Caco-2 (cell line): ENCODE data around the gene CEACAM20. TPM values are rescaled to one million over a fixed set of nuclear protein-coding genes. Genes with fewer than 3 reads are reported as not detected.

Experiments used
- BruUV-seq: library from RNA; stranded (reverse); fragments of 400-500 nt; replicated peaks from 2 replicates; lab custom pipeline; 2021; lab: Mats Ljungman, UMichigan
- CTCF ChIA-PET: fragments of 300-600 bp; sonication (Branson Sonifier 250); formaldehyde crosslinking; loops from one replicate; lab custom pipeline; 2022; ENCODE audit warnings: antibody characterized with exemption; lab: Charles Lee
- POLR2A ChIA-PET: fragments of 300-600 bp; sonication (Branson Sonifier 250); formaldehyde crosslinking; loops from one replicate; lab custom pipeline; 2022; ENCODE audit warnings: antibody characterized with exemption; lab: Charles Lee
- DNase-seq, 2 experiments: peaks; one replicate each; pipeline versions ENCODE4 v3.0.0 to v3.0.0-alpha.2; 2020 to 2022
- H3K27me3 ChIP-seq: replicated peaks from 2 replicates; pipeline ENCODE4 v1.6.0; 2011; ENCODE audit warnings: low read length; ENCODE audit not compliant: control insufficient read depth, insufficient read depth
- H3K36me3 ChIP-seq: 2 replicates; pipeline ENCODE4 v1.5.1; 2011; ENCODE audit warnings: low read length; ENCODE audit not compliant: control insufficient read depth, insufficient read depth
- H3K4me1 ChIP-seq: fragments of 250-450 bp; sonication (Bioruptor Pico); 2 replicates; pipeline ENCODE4 v1.5.1; 2020; ENCODE audit warnings: mild to moderate bottlenecking
- H3K4me3 ChIP-seq: 2 replicates; pipeline ENCODE4 v1.5.1; 2011; ENCODE audit warnings: low read depth, mild to moderate bottlenecking, control low read depth, low read length
- H3K9me3 ChIP-seq: fragments of 250-450 bp; sonication (Bioruptor Pico); 2 replicates; pipeline ENCODE4 v1.5.1; 2020; ENCODE audit warnings: mild to moderate bottlenecking, moderate library complexity
- H3K27ac Mint-ChIP-seq: one replicate; pipeline ENCODE4 v1.8.0; 2022; ENCODE audit warnings: mixed read lengths; ENCODE audit not compliant: unreplicated experiment
- H3K27me3 Mint-ChIP-seq: one replicate; pipeline ENCODE4 v1.8.0; 2022; ENCODE audit warnings: mixed read lengths; ENCODE audit not compliant: insufficient read depth, unreplicated experiment
- H3K36me3 Mint-ChIP-seq: one replicate; pipeline ENCODE4 v1.8.0; 2022; ENCODE audit warnings: mild to moderate bottlenecking, mixed read lengths; ENCODE audit not compliant: insufficient read depth, unreplicated experiment
- H3K4me1 Mint-ChIP-seq: one replicate; pipeline ENCODE4 v1.8.0; 2022; ENCODE audit warnings: low read depth, mixed read lengths; ENCODE audit not compliant: unreplicated experiment
- H3K4me3 Mint-ChIP-seq: one replicate; pipeline ENCODE4 v1.8.0; 2022; ENCODE audit warnings: mild to moderate bottlenecking, moderate library complexity, mixed read lengths; ENCODE audit not compliant: unreplicated experiment
- H3K9me3 Mint-ChIP-seq: one replicate; pipeline ENCODE4 v1.8.0; 2022; ENCODE audit warnings: mixed read lengths; ENCODE audit not compliant: unreplicated experiment
- intact Hi-C: fragments of 100-400 bp; cut with micrococcal nuclease; formaldehyde crosslinking; loops from one replicate; pipeline ENCODE4 v1.10.0; 2022; ENCODE audit not compliant: unreplicated experiment
- total RNA-seq: library from RNA; stranded (reverse); gene quantifications from 2 replicates; pipeline ENCODE4 v1.2.3, GENCODE V29; 2022
- TF ChIP-seq, protein P1 (sequence below), 2 experiments: fragments of 200-600 bp in 1 of 2; IDR thresholded peaks; 1 replicate in 1 of 2; 2 replicates in 1 of 2; pipeline versions ENCODE4 v1.5.1 to v1.8.0; 2011 to 2022; ENCODE audit warnings: antibody characterized with exemption in 1 of 2, control low read depth in 1 of 2, inconsistent platforms in 1 of 2, low read depth in 1 of 2, low read length in 1 of 2, mild to moderate bottlenecking in 1 of 2, moderate library complexity in 1 of 2; ENCODE audit not compliant: insufficient read depth in 1 of 2, severe bottlenecking in 1 of 2, unreplicated experiment in 1 of 2

The CEACAM20 gene
- total RNA-seq, 1 experiment from 2014 or later: not detected

DNA sequence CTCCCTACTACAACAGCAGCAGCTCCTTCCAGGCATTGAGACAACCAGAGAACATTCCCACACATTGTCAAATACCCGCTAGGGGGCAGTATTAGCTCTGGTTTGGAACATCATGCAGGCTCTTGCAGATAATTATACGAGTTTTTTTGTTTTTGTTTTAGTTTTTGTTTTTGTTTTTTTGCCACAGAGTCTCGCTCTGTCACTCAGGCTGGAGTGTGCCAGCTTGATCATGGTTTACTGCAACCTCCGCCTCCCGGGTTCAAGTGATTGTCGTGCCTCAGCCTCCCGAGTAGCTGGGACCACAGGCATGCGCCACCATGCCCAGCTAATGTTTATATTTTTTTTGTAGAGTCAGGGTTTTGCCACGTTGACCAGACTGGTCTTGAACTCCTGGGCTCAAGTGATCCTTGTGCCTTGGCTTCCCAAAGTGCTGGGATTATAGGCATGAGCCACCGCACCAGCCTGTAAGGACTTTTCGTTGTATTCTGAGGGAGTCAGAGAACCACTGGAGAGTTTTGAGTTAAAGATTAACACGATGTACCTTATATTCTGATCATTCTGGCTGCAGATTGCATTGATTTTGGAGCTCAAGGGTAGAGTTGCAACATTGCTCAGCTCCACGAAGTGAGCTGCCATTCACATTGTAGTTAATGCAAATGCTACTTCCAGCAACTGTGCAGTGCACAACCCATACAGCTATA is 41.7 kb upstream of the CEACAM20 start:
- BruUV-seq: no TSS peak
- Mint-ChIP-seq H3K27ac (no peak overlapping the region), H3K4me3 (no peak overlapping the region)

DNA sequence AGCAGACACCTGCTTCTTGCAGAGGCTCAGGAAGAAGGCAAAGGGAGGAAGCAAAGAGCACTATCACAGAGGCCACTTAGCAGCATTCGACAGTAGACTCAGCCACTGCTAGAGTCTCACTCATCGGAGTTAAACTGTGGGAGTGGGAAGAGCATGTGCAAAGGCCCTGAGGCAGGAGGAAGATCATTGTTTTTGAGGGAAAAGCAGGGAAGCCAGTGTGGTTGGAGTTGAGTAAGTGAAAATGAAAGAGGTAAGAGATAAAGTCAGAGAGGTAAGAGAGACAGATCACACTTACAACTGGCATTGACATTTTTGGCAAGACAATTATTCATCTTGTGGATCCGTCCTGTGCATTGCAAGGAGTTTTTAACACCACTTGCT is 41.1 kb upstream of the CEACAM20 start:
- intact Hi-C loops: loop anchor here (5.0 kb wide), 1 partner anchor 58 kb away; no protein-coding TSS in a partner anchor
- H3K4me3 Mint-ChIP-seq: no peak overlapping the region
- H3K4me3 ChIP-seq: no peak overlapping the region
- CTCF ChIA-PET: interaction anchor here (0.6 to 2.4 kb wide), 26 partner anchors 13 to 275 kb away, joined by 3 to 34 read pairs (median 4); partner anchors contain the start of genes CBLC, NECTIN2 and PVR
- no peaks in the 10 kb centered on the region for H3K9me3 Mint-ChIP-seq
- H3K27me3 Mint-ChIP-seq: no peaks in the 10 kb centered on the region
- no peak overlapping the region for H3K27ac Mint-ChIP-seq
- DNase-seq: no peak
- H3K27me3 ChIP-seq: no peaks in the 10 kb centered on the region
- H3K4me1 Mint-ChIP-seq: peaks cover 43% of the 10 kb centered on the region
- peaks cover 40% of the 10 kb centered on the region for H3K4me1 ChIP-seq
- no peaks in the 10 kb centered on the region for H3K9me3 ChIP-seq
- no TSS peak for BruUV-seq
- TF ChIP-seq, protein P1, sequence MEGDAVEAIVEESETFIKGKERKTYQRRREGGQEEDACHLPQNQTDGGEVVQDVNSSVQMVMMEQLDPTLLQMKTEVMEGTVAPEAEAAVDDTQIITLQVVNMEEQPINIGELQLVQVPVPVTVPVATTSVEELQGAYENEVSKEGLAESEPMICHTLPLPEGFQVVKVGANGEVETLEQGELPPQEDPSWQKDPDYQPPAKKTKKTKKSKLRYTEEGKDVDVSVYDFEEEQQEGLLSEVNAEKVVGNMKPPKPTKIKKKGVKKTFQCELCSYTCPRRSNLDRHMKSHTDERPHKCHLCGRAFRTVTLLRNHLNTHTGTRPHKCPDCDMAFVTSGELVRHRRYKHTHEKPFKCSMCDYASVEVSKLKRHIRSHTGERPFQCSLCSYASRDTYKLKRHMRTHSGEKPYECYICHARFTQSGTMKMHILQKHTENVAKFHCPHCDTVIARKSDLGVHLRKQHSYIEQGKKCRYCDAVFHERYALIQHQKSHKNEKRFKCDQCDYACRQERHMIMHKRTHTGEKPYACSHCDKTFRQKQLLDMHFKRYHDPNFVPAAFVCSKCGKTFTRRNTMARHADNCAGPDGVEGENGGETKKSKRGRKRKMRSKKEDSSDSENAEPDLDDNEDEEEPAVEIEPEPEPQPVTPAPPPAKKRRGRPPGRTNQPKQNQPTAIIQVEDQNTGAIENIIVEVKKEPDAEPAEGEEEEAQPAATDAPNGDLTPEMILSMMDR (IDR thresholded peaks at IDR 0.05; ENCODE audit: insufficient read depth in 1 of 2, low read depth in 1 of 2, low read length in 1 of 2, severe bottlenecking in 1 of 2, unreplicated experiment in 1 of 2): no peak
- H3K36me3 Mint-ChIP-seq: no peaks in the 10 kb centered on the region
- H3K36me3 ChIP-seq: no peaks in the 10 kb centered on the region
- POLR2A ChIA-PET: interaction anchor here (0.6 kb wide), 1 partner anchor 87 kb away, joined by 3 read pairs; no protein-coding TSS in a partner anchor

More for the DNA sequence above, 41.7 kb upstream of the CEACAM20 start:
- POLR2A ChIA-PET: interaction anchor here (0.6 kb wide), 1 partner anchor 86 kb away, joined by 3 read pairs; no protein-coding TSS in a partner anchor
- Mint-ChIP-seq H3K9me3 (no peaks in the 10 kb centered on the region), H3K36me3 (no peaks in the 10 kb centered on the region), H3K27me3 (no peaks in the 10 kb centered on the region), H3K4me1 (peaks cover 43% of the 10 kb centered on the region)
- H3K9me3 ChIP-seq: no peaks in the 10 kb centered on the region
- H3K4me1 ChIP-seq: peaks cover 40% of the 10 kb centered on the region
- DNase-seq: peak; percentile 73 to 83
- TF ChIP-seq, protein P1 (IDR thresholded peaks at IDR 0.05; ENCODE audit: insufficient read depth in 1 of 2, low read depth in 1 of 2, low read length in 1 of 2, severe bottlenecking in 1 of 2, unreplicated experiment in 1 of 2): peak; percentile 57 to 70
- H3K36me3 ChIP-seq: no peaks in the 10 kb centered on the region
- intact Hi-C loops: loop anchor here (5.0 kb wide), 1 partner anchor 59 kb away; no protein-coding TSS in a partner anchor
- H3K4me3 ChIP-seq: no peak overlapping the region
- CTCF ChIA-PET: interaction anchor here (0.6 to 2.4 kb wide), 29 partner anchors 12 to 275 kb away, joined by 3 to 34 read pairs (median 4); partner anchors contain the start of genes CBLC, NECTIN2 and PVR
- H3K27me3 ChIP-seq: no peaks in the 10 kb centered on the region

DNA sequence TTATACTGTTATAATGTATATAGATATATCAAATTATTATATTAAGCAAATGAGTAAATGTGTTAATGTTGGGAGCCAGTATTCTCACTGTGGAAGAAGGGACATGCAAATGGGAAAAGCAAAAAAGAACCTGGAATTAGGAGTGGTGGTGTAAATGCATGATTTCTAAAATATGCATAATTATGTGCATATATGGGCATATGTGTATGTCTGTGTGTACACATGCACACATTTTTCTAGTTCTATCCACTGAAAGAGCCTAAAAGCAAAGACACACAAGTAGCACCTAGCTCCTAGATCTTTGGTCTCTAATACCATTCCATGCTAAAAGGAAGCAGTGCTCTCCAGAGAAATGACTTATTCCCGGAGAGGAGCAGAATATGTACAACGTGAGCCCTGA is 38.3 kb upstream of the CEACAM20 start:
- Mint-ChIP-seq H3K4me1 (peaks cover 23% of the 10 kb centered on the region), H3K27ac (no peak overlapping the region), H3K9me3 (no peaks in the 10 kb centered on the region), H3K36me3 (no peaks in the 10 kb centered on the region), H3K4me3 (no peak overlapping the region), H3K27me3 (no peaks in the 10 kb centered on the region)
- no peak overlapping the region for H3K4me3 ChIP-seq
- TF ChIP-seq, protein P1 (IDR thresholded peaks at IDR 0.05; ENCODE audit: insufficient read depth in 1 of 2, low read depth in 1 of 2, low read length in 1 of 2, severe bottlenecking in 1 of 2, unreplicated experiment in 1 of 2): no peak
- ChIA-PET POLR2A (no interaction called here), CTCF (interaction anchor here (1.0 kb wide), 1 partner anchor 9 kb away, joined by 4 read pairs; no protein-coding TSS in a partner anchor)
- no TSS peak for BruUV-seq
- DNase-seq: no peak
- no peaks in the 10 kb centered on the region for H3K36me3 ChIP-seq
- no peaks in the 10 kb centered on the region for H3K27me3 ChIP-seq
- intact Hi-C loops: no loop called here
- H3K4me1 ChIP-seq: peaks cover 30% of the 10 kb centered on the region
- H3K9me3 ChIP-seq: no peaks in the 10 kb centered on the region
